HEK293 (cell line): ENCODE measurements around the gene DSE.

Source experiments
- HOXA7 ChIP-seq: sonication (generic); formaldehyde crosslinking; IDR thresholded peaks from 2 replicates; pipeline ENCODE4 v1.8.1; 2022; ENCODE audit warnings: missing genetic modification reagents, borderline replicate concordance
- KLF16 ChIP-seq: fragments of 450-650 bp; formaldehyde crosslinking; IDR thresholded peaks from 2 replicates; pipeline ENCODE4 v1.5.1; 2017; ENCODE audit warnings: missing biosample characterization, missing genetic modification characterization
- PRDM1 ChIP-seq: fragments of 450-650 bp; formaldehyde crosslinking; IDR thresholded peaks from 2 replicates; pipeline ENCODE4; 2016; ENCODE audit warnings: missing biosample characterization, missing genetic modification characterization
- ZNF423 ChIP-seq: fragments of 450-650 bp; formaldehyde crosslinking; IDR thresholded peaks from 2 replicates; pipeline ENCODE4 v1.5.1; 2016; ENCODE audit warnings: missing biosample characterization, missing genetic modification characterization
- ZNF530 ChIP-seq: fragments of 450-650 bp; formaldehyde crosslinking; IDR thresholded peaks from 2 replicates; pipeline ENCODE4 v1.5.1; 2016; ENCODE audit warnings: low read depth, missing biosample characterization, missing genetic modification characterization
- ZNF558 ChIP-seq: fragments of 450-650 bp; formaldehyde crosslinking; IDR thresholded peaks from 2 replicates; pipeline ENCODE4 v1.5.1; 2016; ENCODE audit warnings: missing biosample characterization, missing genetic modification characterization
- ZNF610 ChIP-seq: fragments of 450-650 bp; formaldehyde crosslinking; IDR thresholded peaks from 2 replicates; pipeline ENCODE4 v1.5.1; 2016; ENCODE audit warnings: missing biosample characterization, missing genetic modification characterization, borderline replicate concordance
- ZNF629 ChIP-seq: fragments of 450-650 bp; formaldehyde crosslinking; IDR thresholded peaks from 2 replicates; pipeline ENCODE4 v1.5.1; 2017; ENCODE audit warnings: missing biosample characterization, missing genetic modification characterization
- ZNF704 ChIP-seq: fragments of 450-650 bp; formaldehyde crosslinking; IDR thresholded peaks from 2 replicates; pipeline ENCODE4 v1.5.1; 2016; ENCODE audit warnings: missing biosample characterization, missing genetic modification characterization
- ZNF768 ChIP-seq: fragments of 450-650 bp; formaldehyde crosslinking; IDR thresholded peaks from 2 replicates; pipeline ENCODE4 v1.5.1; 2018; ENCODE audit warnings: missing biosample characterization, mild to moderate bottlenecking, missing genetic modification characterization
- TF ChIP-seq, protein P1 (sequence below): fragments of 450-650 bp; formaldehyde crosslinking; IDR thresholded peaks from 2 replicates; pipeline ENCODE4 v1.5.1; 2016; ENCODE audit warnings: missing biosample characterization, missing genetic modification characterization

DNA sequence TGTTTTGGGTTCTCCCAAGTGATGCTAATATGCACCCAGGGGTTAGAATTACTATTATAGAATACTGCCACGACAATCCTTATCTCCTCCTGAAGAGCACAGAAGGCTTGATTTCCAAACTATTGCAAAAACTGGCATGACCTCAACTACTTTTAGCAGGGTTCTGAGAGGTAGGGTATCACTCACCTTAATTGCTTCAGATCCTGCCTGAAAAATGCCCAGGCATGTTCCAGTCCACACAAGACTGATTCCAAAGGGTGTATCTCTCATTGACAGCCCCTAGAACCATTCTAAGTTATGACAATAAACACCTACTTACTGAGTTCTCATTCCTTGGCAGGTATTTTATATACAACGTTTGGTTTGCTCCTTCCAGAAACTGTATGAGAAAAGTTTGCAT is 5.0 kb upstream of the DSE start:
- TF ChIP-seq ZNF610 (tag by site-specific recombination) (no peak), ZNF530 (tag by site-specific recombination) (no peak), KLF16 (tag by site-specific recombination) (no peak), PRDM1 (tag by site-specific recombination) (no peak), ZNF558 (tag by site-specific recombination) (no peak), ZNF629 (no peak), HOXA7 (CRISPR knock-in tag) (no peak), ZNF423 (no peak), ZNF704 (tag by site-specific recombination) (no peak), ZNF768 (tag by site-specific recombination) (no peak)
- TF ChIP-seq, protein P1, sequence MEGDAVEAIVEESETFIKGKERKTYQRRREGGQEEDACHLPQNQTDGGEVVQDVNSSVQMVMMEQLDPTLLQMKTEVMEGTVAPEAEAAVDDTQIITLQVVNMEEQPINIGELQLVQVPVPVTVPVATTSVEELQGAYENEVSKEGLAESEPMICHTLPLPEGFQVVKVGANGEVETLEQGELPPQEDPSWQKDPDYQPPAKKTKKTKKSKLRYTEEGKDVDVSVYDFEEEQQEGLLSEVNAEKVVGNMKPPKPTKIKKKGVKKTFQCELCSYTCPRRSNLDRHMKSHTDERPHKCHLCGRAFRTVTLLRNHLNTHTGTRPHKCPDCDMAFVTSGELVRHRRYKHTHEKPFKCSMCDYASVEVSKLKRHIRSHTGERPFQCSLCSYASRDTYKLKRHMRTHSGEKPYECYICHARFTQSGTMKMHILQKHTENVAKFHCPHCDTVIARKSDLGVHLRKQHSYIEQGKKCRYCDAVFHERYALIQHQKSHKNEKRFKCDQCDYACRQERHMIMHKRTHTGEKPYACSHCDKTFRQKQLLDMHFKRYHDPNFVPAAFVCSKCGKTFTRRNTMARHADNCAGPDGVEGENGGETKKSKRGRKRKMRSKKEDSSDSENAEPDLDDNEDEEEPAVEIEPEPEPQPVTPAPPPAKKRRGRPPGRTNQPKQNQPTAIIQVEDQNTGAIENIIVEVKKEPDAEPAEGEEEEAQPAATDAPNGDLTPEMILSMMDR (tag by site-specific recombination), result no peak
